ENCODE results near the gene CDH1.
A peak's percentile ranks its signal among the peaks of the same experiment; 100 is the strongest.
"Not testable (repeated sequence)": the region's sequence is repeated elsewhere in the genome, so short reads cannot be mapped to it uniquely, and the experiment has no call there.

Gene CDH1

DNA sequence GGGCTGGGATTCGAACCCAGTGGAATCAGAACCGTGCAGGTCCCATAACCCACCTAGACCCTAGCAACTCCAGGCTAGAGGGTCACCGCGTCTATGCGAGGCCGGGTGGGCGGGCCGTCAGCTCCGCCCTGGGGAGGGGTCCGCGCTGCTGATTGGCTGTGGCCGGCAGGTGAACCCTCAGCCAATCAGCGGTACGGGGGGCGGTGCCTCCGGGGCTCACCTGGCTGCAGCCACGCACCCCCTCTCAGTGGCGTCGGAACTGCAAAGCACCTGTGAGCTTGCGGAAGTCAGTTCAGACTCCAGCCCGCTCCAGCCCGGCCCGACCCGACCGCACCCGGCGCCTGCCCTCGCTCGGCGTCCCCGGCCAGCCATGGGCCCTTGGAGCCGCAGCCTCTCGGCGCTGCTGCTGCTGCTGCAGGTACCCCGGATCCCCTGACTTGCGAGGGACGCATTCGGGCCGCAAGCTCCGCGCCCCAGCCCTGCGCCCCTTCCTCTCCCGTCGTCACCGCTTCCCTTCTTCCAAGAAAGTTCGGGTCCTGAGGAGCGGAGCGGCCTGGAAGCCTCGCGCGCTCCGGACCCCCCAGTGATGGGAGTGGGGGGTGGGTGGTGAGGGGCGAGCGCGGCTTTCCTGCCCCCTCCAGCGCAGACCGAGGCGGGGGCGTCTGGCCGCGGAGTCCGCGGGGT, at the start of gene CDH1:
Gene CDH1, plus strand, starts transcription at position 247 of the 684 bp plus-strand sequence. Its CDS starts 124 bp downstream, at position 371.
- peak; percentile 77 to 95 for DNase-seq

GRCh38 chr16:68689921-68690320, 47.2 kb upstream of the CDH1 start:
- no peak for DNase-seq

DNA sequence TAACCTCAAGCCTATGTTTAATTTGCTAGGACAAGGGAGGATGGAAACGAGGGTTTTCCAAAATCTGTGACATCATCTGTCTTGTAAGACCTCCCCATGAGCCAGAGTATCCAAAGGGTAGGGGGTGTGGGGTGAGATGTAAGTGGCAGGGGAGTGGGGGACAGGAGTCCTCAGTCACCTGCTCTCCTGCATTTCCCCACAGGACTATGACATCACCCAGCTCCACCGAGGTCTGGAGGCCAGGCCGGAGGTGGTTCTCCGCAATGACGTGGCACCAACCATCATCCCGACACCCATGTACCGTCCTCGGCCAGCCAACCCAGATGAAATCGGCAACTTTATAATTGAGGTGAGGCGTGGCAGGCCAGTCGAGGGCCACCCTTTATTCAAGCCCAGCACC, 41.5 kb upstream of the CDH1 start:
- no peak for DNase-seq

DNA sequence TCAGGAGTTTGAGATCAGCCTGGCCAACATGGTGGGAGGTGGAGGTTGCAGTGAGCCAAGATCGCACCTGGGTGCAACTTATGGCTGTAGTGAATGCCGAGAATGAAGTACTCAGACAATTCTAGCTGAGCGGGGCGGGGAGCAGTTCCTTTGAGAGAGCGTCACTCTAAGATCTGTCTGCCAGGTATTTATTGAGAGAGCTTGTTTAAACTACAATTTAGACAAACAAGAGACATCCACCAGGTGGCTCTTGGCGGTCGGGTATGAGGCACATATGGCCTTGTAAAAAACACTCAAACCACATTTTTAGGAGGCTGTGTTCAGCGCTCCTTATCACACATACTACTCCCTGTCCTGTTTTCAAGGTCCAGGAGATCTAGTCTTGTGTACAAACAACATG, 40.6 kb upstream of the CDH1 start:
- no peak for DNase-seq

- DNase-seq = no peak
Measured at GRCh38 chr16:68698091-68698490, 39.0 kb upstream of the CDH1 start.

- no peak for DNase-seq
Measured at GRCh38 chr16:68700120-68700519, 37.0 kb upstream of the CDH1 start.

- no peak for DNase-seq
Measured at GRCh38 chr16:68700831-68701230, 36.3 kb upstream of the CDH1 start.

GRCh38 chr16:68704232-68704867, 32.7 kb upstream of the CDH1 start:
- peak; percentile 76 to 90 for DNase-seq

- DNase-seq = peak in 1 of 2 experiments; percentile 8
Measured at GRCh38 chr16:68707340-68708152, 29.5 kb upstream of the CDH1 start.

DNA sequence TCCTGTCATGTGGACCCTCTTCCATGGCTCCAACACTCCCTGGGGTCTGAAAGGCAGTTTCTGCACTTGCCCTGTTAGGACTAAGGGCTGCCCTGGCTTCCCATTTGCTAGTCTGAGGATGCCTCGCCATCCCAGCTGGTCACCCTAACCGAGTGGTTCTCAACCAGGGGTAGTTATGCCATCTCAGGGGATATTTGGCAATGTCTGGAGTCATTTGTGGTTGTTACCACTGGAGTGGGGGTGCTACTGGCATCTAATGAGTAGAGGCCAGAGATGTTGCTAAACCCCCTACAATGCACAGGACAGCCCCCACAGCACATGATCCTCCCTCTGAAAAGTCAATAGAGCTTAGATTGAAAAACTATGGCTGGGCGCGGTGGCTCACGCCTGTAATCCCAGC, 26.9 kb upstream of the CDH1 start:
- DNase-seq = no peak

GRCh38 chr16:68711421-68712139, 25.5 kb upstream of the CDH1 start:
- DNase-seq = no peak

DNA sequence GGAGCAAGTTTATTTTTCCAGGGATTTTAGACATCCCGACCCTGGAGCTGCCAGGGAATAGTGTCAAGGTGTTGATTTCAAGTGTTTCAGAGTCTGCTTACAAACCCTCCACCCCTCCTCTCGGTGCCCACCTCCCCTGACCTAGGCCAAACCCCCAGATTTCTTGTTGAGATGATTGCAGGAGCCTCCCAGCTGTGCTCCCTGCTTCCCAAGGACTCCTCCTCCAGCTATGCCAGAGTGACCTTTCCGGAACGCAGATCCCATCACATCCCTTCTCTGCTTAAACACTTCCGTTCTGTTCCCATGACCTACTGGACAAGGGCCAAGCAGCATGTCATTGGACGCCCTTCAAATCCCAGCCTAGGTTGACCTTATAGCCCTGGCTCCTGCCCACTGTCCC, 23.7 kb upstream of the CDH1 start:
- DNase-seq = no peak

GRCh38 chr16:68715471-68715870, 21.6 kb upstream of the CDH1 start:
- DNase-seq = no peak

DNA sequence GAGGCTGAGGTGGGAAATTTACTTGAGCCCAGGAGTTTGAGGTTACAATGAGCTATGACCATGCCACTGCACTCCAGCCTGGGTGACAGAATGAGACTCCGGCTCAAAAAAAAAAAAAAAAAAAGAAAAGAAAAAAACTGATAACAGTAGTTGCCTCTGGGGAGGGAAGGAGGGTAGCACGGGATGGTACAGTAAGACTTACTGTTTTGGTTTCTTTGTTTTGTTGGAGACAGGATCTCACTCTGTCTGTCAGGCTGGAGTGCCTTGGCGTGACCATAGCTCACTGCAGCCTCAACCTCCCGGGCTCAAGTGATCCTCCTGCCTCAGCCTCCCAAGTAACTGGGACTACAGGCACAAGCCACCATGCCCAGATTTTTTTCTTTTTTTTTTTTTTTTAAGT, 20.6 kb upstream of the CDH1 start:
- DNase-seq = not testable (repeated sequence)

GRCh38 chr16:68717684-68718083, 19.4 kb upstream of the CDH1 start:
- no peak for DNase-seq

DNA sequence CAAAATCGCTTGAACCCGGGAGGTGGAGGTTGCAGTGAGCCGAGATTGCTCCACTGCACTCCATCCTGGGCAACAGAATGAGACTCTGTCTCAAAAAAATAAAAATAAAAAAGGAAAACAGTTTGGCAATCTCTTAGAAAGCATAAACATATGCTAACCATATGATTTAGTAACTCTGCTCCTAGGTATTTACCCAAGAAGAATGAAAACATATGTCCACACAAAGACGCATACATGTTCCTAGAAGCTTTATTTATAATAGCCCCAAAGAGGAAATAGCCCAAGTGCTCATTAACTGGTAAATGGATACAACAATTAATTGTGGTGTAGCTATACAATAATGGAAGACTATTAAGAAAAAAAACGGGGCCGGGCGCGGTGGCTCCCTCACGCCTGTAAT, 18.5 kb upstream of the CDH1 start:
- DNase-seq = no peak

GRCh38 chr16:68719993-68720489, 17.1 kb upstream of the CDH1 start:
- DNase-seq = no peak

GRCh38 chr16:68722119-68723024, 14.7 kb upstream of the CDH1 start:
- no peak for DNase-seq

DNA sequence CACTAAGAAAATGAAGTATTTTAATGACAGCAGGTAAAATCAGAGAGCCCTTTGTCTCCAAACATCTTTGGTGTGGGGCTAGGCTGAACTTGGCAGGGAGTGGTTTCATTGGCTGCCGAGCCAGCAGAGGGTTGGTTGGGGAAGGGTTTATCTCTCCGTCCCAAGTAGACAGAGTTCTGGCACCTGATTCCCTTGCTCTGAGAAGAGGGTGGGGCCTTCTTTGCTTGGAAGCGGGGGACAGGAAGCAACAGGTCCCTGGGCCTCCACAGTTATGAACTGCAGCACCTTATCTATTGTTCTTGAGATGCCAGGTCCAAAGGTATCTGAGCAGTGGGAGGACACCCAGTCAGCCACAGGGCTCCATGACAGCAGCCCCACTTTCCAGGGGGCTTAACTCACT, 12.3 kb upstream of the CDH1 start:
- DNase-seq = no peak

- DNase-seq = no peak
Measured at GRCh38 chr16:68728523-68728922, 8.6 kb upstream of the CDH1 start.

GRCh38 chr16:68731637-68732036, 5.5 kb upstream of the CDH1 start:
- no peak for DNase-seq
